CD4-positive, alpha-beta T cell treated with Interleukin-4 for 1 hour (primary cell): Measurements from ENCODE around the gene TAF12.
"Not testable (repeated sequence)": the region's sequence is repeated elsewhere in the genome, so short reads cannot be mapped to it uniquely, and the experiment has no call there.

Experiments used
- DNase-seq, 2 donors: peaks; one replicate each; pipeline ENCODE4 v3.0.0-alpha.2; 2020 to 2022

Gene TAF12, protein sequence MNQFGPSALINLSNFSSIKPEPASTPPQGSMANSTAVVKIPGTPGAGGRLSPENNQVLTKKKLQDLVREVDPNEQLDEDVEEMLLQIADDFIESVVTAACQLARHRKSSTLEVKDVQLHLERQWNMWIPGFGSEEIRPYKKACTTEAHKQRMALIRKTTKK

DNA sequence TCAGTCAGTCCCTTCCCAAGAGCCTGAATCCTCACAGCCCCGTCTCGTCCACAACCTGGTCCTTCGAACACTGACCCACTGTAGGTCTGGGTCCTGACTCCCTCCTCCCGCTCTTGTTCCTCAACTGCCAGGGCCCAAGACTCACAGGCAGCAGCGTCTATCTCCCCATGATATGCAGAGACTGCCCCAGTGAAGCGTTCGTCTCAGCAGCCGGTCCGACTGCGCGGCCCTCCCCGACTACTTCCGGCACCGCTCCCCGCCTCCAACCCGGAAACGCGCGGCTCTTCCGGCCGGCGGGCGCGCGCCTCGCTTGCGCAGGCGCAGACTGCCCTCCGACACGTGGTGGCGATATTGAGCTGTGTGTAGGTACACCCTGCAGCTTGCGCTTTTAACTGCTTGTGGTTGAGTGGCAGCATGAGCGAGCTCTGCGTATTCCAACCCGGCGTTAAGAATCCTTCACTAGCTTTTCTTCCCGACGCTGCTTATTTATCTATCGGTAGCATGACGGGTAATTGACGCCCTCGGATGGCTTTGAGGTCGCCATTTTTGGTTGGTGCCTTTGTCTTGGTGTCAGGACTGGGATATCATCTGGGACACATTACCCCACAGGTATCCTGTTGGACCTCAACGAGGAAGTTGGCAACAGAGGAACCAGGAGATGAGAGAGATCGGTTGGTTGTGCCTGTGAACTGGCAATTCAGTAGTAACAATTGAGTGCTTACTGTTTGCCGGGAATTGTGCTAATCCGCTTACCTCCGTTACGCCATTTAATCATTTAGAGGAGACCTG lies at the start of gene TAF12:
TSS of gene TAF12 (minus strand) at position 221 of the 789 bp plus-strand sequence. CDS start 20,986 bp downstream, outside the sequence.
- DNase-seq = peak; percentile 97

DNA sequence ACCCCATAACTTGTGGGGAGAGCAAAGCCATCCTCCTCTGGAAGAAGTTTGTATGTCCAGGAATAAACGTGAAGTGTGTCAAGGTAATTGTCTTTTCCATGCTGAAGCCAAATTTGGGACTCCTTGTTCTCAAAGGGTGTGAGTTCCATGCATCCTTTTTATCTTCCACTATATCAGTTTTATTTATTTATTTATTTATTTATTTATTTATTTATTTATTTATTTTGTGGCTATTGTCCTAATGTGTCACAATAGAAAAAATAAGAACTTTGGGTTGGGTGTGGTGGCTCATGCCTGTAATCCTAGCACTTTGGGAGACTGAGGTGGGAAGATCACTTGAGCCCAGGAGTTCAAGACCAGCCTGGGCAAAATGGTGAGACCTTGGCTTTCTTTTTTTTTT lies 48.8 kb upstream of the TAF12 start:
- DNase-seq = not testable (repeated sequence)

DNA sequence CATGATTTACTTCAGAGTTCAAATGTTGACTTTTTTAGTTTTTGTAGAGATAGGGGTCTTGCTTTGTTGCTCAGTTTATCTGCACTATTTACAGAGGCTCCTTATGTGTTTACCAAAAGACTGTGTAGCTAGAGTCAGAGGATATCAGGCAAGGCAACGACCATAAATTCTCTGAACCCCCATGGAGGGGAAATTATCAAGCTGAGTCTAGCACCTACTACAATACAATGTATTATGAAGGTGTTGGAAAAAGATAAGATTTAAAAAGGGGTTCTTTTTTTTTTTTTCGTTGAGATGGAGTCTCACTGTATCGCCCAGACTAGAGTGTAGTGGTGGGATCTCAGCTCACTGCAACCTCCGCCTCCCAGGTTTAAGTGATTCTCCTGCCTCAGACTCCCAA lies 42.1 kb upstream of the TAF12 start:
- no peak for DNase-seq

DNA sequence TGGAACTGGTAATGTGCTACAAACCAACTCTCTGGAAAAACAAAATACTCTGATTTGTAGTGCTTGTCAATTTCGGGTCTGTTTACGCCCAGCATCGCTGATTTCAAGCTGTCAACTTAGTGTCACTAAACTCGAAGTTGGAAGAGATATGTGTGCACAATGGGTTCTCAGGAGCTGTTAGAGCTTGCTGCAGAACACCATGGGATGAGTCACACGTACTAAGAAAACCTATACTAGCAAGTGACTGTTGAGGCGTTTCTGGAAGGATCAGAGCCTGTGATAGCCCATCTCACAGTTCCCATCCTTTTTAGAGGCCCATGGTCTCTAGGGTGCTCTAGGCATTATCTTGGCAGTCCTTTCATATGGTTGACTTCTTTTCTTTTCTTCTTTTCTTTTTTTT lies 40.0 kb upstream of the TAF12 start:
- no peak for DNase-seq

DNA sequence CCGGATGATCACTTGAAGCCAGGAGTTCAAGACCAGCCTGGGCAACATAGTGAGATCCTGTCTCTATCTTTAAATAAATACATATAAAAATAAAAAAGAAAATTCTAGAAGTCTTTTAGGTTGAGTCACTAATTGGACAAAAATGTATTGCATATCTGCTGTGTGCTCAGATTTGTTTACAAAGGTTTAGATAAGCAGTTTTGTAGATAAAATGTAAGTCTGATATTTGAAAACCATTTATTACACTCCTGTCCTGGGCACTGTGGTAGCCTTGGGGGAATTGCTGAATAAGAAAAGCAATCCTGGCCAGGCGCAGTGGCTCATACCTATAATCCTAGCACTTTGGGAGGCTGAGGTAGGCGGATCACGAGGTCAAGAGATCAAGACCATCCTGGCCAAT lies 37.3 kb upstream of the TAF12 start:
- DNase-seq = no peak

DNA sequence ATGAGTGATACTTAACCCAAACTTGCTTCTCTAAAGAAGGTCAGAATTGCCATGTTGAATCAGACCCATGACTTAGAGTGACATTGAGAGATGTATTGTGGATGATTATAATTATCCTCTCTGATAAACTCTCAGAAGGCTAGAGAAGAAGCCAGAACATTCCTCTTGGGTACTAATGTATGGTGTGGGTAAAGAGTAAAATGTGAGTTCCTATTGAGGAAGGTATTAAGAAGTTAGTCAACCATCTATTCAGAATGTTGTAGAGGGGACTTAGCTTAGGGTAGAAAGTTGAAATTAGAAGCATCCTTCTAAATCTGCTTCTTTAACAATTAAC lies 33.0 kb upstream of the TAF12 start:
- no peak for DNase-seq

DNA sequence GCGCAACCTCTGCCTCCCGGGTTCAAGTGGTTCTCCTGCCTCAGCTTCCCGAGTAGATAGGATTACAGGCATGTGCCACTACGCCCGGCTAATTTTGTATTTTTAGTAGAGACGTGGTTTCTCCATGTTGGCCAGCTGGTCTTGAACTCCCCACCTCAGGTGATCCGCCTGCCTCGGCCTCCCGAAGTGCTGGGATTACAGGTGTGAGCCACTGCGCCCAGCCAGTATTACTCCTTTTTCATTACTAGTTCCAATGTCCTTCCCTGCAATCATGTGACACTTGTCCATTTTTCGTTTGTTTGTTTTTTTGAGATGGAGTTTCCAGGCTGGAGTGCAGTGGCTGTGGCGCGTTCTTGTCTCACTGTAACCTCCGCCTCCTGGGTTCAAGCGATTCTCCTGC lies 30.1 kb upstream of the TAF12 start:
- DNase-seq = not testable (repeated sequence)

DNA sequence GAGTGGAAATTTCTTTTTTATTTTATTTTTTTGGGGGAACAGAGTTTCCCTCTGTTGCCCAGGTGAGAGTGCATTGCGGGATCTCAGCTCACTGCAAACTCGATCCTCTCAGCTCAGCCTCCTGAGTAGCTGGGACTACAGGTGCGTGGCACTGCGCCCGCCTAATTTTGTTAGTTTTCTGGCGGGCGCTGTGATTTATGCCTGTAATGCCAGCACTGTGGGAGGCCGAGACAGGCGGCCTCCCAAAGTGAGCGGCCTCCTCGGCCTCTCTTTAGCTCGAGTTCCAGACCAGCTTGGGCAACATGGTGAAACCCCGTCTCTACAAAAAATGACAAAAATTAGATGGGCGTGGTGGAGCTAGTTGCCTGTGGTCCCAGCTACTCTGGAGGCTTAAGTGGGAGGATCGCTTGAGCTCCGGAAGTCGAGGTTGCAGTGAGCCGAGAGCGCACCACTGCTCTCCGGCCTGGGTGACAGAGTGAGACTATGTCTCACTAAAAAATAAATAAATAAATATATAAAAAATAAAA lies 28.4 kb upstream of the TAF12 start:
- no peak for DNase-seq

DNA sequence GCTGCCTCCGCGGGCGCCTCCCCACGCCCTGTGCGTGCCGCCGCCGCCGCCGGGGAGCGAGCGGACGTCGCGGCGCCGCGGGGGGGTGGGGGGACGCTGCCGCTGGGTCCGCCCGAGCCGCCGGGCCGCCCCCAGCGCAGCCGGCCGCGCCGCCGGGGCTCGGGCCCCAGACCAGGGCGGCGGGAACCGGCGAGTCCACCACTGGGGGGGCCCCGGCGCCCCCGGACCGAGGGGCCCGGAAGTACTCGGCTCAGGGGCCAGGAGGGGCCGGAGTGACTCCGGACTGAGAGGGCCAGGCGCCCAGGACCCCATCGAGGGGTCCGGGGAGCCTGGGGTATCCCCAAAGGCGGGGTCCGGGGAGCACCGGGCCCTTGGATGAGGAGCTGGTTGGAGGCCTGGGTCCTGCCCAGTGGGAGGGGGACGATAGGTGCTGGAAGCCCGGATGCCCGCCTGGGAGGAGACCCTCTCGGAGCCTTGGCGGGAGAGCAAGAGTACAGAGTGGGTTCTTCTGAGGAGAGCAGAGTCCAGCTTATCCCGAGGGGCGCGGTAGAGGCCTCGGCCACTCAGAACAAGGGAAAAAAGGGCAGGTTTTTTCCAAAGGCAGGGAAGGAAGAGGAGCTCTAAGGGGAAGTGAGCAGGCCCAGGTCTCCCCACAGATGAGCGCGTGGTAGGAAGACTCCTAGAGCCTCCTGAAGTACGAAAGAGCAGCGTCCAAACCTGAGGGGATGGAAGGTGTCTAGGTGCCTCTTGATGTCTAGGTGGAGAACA lies 26.3 kb upstream of the TAF12 start:
- DNase-seq = peak; percentile 26 to 48

DNA sequence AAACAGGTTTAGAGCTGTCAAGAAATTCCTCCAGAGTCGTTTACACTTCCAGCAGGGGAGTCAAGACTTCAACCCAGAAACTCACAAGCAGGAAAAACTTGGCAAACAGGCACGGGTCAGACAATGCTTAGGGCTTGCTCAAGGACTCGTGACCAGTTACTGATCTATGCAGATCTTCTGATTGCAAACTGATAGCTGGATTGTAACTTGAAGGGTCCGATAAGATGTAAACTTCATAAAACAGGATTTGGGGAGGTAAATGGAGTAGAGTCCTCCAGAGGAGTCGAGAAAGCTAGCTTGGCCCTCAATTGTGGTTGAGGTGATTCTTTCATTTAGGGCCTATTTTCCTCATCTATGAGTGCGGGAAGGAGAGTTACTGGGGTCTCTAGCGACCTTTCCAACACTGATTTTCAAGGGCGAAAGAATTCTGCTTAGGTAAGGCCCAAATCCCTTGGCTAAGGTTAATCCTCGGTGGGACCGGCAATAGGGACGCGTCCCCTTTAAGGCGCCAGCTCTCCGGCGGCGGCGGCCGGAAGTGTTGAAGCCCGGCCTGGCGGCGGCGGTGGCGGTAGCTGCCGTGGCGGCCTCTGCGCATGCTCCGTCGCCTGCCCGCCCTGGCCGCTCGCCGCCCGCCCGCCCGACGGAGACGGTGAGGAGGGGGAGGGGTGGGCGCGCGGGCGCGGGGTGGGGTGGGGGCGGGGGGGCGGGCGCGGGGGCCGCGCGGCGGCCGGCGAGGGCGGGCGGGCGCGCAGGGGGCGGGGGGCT lies 25.5 kb upstream of the TAF12 start, which contains the start of gene GMEB1:
TSS of gene GMEB1 (plus strand) at position 594 of the 765 bp plus-strand sequence. CDS start 14,829 bp downstream, outside the sequence.
- DNase-seq = peak; percentile 83 to 86

DNA sequence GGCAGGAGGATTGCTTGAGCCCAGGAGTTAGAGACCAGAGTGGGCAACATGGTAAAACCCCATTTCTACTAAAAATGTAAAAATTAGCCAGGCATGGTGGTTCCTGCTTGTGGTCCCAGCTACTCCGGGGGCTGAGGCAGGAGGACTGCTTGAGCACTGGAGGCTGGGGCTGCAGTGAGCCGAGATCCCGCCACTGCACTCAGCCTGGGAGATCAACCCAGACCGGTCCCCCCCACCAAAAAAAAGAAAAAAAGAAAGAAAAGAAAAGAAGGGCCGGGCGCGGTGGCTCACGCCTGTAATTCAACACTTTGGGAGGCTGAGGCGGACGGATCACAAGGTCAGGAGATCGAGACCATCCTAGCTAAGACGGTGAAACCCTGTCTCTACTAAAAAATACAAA lies 23.9 kb upstream of the TAF12 start:
- no peak for DNase-seq

DNA sequence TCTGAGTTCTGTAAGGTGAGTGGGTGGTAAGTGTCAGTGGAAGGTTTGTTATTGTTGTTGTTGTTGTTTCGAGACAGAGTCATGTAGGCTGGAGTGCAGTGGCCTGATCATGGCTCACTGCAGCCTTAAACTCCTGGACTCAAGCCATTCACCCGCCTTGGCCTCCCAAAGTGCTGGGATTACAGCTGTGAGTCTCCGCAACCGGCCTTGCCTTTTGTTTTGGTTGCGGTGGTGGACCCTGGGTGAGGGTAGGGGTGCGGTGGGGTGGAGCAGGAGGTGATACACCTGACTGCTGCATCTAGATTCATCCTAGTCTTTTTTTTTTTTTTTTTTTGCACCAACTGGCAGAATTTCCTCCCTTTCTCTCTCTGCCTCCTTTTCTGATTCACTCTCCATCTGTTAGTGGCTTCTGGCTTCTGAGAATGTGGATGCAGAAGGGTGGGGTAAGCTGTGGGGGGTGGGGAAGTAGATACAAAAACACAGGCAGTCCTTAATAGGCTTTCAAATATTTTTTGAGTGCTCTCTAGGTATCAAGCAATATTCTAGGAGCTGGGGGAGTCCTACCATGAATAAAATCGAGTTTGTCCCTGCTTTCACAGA lies 21.1 kb upstream of the TAF12 start:
- DNase-seq = no peak

DNA sequence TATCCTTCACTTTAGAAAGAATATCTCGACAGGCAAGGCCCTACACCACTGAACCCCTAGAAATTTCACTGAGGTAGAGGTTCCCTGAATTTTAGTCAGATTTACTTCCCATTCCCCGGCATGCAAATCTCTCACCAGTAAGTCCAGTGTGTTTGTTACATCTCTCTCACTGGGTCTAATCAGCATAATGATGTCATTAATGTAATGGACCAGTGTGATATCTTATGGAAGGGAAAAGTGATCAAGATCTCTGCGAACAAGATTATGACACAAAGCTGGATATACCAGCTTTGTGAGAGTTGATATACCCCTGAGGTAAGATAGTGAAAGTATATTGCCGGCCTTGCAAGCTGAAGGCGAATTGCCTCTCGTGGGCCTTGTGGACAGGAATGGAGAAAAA lies 13.5 kb upstream of the TAF12 start:
- DNase-seq = no peak

DNA sequence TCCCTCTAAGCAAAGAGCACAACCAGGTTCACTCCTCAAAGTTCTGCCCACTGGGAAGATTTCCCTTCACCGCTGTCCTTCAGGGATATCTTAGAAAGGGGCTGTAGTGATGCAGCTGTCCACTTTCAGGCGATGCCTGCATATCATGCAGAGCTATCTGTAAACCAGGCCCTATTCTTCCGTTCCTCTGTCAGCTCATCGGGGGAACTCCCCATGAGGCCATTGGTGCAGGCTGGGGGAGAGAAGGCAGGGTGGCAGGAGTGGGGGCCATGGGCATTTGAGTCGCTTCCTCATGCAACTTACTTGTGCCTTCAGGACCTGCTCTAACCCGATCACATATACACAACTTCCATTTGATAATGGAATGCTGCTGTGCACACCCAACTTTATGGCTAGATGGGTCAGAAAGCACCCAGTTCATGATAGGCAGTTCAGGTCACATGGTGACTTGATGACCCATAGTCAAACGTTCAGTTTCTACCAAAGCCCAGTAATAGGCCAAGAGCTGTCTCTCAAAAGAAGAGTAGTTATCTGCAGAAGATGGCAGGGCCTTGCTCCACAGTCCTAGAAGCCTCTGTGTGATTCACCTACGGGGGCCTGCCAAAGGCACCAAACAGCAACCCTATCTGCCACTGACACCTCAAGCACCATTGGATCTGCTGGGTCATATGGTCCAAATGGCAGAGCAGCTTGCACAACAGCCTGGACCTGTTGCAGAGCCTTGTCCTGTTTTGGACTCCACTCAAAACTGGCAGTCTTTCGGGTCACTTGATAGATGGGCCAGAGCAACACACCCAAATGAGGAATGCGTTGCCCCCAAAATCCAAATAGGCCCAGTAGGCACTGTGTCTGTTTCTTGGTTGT lies 12.8 kb upstream of the TAF12 start:
- DNase-seq = not testable (repeated sequence)

DNA sequence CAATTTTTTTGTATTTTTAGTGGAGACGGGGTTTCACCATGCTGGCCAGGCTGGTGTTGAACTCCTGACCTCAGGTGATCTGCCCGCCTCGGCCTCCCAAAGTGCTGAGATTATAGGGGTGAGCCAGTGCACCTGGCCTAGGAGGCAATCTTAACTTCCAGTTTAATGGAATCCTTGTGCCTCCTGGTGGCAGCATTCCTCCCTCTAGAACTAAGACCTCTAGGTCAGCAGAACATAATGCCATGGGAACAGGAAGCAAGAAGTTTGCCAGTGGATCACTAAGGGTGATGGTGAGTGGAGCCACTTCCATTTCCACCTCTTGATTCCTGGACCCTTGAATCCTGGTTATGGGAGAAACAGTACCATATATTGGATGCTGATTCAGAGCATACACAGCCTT lies 11.0 kb upstream of the TAF12 start:
- DNase-seq = peak in 1 of 2 donors; percentile 14

DNA sequence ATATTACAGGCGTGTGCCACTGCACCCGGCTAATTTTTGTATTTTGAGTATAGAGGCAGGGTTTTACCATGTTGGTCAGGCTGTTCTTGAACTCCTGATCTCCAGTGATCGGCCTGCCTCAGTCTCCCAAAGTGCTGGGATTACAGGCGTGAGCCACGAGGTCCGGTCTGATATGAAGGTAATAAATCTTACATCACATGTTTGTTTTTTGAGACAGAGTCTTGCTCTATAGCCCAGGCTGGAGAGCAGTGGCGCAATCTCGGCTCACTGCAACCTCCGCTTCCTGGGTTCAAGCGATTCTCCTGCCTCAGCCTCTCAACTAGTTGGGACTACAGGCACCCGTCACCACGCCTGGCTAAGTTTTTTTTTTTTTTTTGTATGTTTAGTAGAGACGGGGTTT lies 10.2 kb upstream of the TAF12 start:
- DNase-seq = not testable (repeated sequence)

DNA sequence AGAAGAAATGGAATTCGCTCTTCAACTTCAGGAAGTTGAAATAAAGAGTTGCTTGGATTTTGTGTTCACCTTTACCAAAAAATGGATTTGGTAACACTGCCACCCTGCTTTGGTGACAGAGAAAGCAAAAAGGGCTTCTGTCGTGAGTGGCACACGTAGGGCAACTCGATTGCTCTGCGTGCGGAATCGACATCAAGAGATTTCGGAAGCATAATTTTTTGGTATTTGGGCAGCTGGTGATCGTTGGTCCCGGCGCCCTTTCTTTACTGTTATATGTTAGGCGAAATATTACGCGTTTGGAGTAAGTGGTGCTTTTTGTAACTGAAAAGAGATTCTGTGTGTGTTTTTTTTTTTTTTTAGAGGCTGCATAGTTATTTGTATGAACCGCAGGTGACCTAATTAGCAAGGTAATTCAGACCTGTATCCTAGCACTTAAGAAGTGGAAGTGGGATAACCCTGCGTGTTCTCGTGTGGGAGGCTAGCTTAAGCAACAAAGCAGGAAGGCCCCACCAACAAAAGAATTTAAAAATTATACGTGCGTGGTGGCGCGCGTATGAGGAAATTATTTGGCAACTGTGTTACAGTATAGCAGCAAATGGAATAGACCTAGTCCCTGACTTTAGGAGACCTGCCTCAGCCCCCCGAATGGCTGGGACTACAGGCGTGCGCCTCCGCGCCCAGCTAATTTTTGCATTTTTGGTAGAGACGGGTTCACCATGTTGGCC lies 5.8 kb upstream of the TAF12 start, which contains the start of gene RNU11:
TSS of gene RNU11 (plus strand) at position 127 of the 725 bp plus-strand sequence.
- peak; percentile 95 to 96 for DNase-seq

DNA sequence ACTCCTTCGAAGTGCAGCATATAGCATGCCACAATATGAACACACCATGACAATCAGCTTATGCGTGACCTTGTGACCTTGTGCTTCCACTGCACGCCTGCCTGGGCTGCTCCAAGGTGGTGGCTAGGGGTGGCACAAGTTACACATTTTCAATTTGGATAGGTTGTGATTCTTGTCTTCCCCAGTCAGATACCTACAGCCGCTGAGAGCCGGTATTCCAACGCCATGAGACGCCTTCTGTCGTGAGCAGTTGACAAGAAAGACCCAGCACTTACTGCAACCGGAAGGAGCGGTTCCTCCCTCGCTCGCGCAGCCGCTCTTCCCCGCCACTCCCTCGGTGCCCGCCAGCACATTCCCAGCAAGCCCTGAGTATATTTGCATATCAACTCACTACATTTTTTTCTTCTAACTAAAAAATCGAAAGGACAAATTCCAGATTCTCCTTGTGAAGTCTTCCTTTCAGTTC lies 5.2 kb upstream of the TAF12 start:
- peak; percentile 95 to 96 for DNase-seq

DNA sequence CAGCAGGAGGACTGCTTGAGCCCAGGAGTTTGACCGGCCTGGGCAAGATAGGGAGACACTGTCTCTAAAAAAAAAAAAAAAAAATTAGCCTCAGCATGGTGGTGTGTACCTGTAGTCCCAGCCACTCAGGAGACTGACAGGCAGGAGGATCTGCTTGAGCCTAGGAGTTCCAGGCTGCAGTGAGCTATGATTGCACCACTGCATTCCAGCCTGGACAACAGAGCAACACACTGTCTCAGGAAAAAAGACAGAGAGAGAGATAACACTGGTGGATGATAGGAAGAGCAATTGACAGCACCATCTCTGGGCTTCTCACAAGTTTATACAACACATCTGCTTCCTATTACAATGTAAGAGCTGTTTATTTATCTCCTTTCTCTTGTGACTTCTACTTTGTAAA lies 3.2 kb upstream of the TAF12 start:
- no peak for DNase-seq

DNA sequence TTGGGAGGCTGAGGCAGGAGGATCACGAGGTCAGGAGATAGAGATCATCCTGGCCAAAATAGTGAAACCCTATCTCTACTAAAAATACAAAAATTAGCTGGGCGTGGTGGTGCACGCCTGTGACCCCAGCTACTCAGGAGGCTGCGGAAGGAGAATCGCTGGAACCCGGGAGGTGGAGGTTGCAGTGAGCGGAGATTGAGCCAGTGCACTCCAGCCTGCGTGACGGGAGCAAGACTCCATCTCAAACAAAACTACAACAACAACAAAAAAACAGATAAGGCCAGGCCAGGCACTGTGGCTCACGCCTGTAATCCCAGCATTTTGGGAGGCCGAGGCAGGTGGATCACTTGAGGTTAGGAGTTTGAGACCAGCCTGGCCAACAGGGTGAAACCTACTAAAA lies 2.5 kb upstream of the TAF12 start:
- DNase-seq = not testable (repeated sequence)
